GM18502 (cell line): Measurements from ENCODE around the gene IL17RD.

Source experiments
- ATAC-seq: cut with Tn5 transposase; IDR thresholded peaks from one replicate; pipeline ENCODE4 v1.9.1; 2021; ENCODE audit warnings: mild to moderate bottlenecking; ENCODE audit not compliant: unreplicated experiment, poor library complexity

Gene IL17RD

DNA sequence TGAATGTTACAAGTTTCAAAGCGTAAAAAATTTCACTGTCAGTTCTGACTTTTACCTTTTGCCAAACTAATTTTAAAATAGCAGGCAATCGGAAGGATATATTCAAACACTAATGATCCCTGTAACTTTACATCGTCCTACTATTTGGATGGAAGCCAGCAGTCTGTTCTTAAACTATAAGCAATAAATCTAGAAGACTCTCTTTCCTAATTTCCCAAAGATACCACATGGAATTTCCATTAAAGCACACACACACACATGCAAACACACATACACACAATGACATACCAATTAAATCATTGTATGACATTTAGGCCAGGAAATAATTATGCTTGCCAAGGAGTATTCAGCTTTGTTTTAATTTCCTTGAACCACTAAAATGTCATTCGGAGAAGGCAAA is 32.0 kb downstream of the IL17RD start:
- ATAC-seq, result no peak

DNA sequence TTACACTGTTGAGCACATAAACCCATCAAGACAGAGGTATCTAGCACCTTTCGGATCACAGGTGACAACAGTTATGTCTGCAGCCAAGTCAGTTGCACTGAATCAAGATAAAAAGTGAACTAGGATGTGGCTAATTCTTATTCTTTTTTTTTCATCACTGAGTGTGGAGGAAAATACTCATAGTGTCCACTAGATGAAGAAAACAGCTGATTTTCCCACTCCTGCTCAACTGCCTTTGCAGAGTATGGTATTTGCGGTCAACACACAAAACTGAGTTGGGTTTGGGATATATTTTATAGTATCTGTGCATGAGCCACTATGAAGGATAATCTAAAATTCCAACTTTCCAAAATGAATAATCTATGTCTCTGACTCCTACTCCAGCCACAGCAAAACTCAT is 32.5 kb downstream of the IL17RD start:
- ATAC-seq, result no peak

DNA sequence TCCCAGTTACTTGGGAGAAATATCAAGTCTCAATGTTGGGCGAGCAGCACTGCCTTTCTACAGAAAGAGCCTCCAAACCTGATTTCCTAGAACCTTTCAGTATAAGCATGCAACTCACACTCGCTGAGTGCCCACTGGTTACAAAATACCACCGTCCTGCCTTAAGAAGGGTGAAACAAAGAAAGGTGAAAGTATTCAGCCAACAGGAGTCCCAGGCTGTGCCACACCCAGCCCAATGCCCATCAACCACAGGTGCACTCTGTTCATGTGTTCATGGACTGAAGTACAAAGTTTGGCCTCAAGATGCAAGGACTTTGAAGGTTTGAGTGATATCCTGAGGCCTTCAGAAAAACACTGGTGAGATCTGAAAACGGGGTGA is 34.0 kb downstream of the IL17RD start:
- no peak for ATAC-seq

DNA sequence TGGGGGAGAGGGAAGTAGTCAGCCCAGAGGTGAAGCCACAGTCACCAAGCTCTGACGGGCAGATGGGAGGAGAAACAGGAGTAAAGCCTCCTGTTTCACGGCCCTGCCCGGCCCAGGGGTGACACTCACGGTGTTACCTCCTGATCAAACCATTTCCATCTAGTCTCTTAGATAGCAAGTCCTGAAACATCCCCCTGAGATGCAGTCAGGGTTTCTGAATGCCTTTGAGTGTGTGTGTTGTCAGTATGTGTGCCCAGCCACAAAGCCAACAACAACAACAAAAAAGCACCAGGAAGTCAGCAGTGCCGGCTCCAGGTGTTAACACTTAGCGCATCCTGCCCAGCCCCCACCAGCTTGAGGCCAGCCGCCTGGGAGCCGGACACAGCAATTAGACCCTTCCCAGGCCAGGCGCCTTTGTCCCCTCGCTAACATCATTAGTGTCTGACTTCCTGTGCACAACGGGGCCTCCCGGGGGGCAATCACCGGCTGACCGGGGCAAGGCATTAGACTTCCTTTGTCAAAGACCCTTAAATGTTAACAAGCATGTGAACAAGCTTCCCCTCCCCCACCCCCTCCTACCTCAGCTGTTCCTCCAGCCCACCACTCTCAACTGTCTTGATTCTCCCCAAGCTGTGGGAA is 34.5 kb downstream of the IL17RD start:
- ATAC-seq, result no peak

DNA sequence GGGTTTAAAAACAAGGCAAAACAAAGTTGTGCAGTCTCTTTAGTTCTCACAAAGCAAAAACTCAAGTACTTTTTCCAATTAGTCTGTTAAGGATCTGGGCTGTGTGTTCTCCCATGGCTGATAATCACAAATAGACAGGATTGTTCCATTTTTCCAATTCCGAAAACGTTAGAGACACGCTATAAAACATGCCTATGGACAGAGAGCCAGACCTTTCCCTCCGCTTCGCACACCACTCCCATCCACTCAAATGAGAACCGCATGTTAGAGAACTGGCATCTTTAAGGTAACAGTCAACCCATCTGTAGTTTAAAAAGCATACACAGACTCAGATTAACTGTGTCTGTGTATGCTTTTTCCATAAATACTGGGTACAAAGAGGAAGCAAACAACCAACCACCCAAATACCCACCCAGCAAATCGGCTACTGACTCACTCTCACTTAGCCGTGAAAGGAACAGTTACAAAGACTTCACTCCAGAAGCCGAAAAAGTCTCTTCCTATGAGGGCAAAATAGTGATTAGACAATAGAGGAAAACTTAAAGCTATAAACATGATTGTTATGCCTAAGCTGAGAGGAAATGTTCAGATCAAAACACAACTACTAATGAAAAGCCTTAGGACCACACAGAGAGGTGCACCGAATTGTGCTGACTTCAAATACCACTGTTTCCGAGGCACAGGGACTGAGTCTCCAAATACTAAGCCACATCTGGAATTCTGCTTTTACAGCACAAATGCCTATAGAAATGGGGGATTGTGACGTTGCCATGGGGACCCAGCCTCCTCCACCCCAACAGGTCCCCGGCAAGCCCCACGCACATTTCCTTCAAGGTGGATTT is 36.1 kb downstream of the IL17RD start:
- ATAC-seq, result no peak

DNA sequence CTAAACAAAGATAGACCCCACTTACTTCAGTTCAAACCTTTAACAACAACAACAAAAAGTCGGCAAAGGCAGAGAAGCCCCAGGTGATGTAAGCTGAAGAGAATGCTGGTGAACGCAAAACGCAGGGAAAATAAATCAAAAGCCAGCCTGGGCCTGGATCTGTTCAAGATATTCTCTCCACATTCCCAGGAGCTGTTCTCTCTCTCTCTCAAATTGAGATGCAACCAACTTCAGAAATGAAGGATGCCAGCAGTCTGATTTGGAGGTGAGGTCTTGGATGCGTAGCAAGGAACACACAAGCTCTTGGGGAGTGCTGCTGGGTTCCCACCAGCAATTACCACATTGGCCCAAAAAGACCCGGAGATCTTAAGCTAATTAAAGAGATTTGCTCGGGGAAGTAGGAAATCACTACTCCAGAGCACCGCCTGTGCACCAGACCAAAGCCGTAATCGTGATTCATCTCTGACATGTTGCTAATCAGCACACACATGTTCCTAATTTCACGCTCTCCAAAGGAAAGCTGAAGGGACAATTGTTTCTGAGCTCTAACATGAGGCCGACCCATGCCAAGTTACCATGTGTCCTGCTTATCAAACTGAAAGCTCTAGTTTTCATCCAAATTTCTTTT is 37.1 kb downstream of the IL17RD start:
- no peak for ATAC-seq

DNA sequence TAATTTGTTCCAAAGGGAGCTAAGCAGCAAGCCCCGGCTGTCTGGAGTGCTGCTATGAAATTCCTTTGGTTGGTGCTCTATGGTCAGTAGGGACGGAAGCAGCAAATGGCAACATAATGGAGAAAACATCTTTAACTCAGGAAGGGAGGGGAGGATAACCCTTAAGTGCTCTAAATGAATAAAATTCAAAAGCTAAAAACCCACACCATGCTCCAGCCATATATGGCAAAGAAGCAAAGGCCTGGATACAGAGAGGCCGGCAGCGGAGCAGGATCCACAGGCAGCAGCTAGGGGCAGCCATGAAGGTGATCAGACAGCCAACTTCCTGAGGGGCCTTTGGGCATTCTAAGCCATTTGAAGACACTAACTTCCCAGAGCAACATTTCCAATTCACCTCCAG is 38.9 kb downstream of the IL17RD start:
- no peak for ATAC-seq

DNA sequence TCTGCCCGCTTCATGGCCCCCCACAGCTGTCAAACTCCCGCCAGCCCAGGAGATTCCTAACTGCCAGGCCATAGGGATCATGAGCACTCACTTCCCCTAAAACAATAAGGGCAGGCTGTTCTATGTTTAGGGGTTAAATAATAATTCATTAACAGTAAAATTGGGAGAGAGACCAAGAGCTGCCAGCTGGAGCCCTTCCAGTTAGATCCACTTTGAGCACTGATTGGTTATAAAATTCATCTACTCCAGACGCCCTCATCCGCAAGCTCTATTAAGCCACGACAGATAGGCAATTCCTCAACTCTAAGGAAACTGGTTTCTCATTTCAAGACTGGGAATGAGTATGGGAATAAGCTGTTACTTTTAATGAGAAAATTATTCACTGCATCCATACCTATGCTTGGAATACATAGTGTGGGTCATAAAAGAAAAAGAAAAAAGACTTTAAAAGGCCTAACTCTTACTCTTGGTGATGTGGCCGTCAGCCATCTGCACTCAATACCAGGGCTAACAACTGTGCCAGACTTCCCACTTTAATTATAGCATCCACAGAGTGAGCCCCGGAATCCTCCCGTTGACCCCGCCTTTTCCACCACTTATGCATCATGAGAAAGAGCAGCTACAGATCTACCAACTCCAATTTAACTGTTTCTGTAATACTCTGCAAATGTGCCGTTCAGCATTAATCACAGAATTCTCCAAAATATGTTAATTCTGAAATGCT is 44.5 kb downstream of the IL17RD start:
- no peak for ATAC-seq

DNA sequence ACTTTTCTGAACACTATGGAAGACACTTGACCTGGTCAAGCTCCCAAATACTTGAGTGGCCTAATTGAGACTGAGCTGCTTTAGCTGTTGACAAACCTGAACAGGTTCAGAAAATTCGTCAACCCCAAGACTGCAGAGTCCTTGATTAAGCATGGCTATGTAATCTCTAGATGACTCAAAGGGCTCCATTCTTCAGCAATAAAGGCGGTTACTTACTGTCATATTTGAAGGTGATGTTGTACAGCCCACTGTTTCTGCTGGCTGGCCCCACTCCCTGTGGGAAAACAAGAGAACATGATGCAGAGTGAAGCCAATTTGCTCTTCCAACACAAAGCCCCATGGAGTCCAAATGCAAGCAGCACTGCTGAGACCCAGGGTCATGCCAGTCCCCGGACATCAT is 45.1 kb downstream of the IL17RD start:
- ATAC-seq, result no peak

DNA sequence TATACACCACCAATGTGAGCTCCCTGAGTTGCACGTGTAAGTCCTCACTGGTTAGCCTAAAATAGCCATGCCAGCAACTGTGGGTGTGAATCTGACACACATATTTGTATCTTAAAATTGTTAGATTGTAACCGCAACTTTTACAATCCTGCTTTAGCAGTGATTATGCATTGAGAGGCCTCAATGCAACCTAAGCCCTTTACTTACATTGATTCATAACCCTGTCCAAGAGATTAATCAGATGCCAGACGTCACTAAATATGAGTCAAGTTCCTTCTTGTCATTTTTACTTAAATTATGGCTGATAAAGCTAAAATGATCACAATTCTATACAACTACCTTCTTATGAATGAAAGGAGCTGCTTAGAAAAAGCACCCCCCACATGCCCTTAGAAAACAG is 46.9 kb downstream of the IL17RD start:
- no peak for ATAC-seq

DNA sequence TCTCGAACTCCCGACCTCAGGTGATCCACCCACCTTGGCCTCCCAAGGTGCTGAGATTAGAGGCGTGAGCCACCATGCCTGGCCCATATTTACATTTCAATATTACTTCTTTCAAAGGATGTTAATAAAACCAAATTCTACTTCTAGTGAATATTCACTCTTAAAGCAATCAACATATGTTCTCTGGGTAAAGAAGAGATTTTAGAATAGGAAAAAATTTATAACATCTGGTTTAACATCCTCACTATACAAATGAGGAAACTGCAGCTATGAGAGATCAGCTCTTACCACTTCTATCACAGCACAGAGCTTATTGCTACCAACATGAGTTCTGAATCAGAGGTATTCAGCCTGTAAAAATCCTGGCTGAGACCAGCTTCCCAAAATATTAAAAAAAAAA is 48.7 kb downstream of the IL17RD start:
- no peak for ATAC-seq

DNA sequence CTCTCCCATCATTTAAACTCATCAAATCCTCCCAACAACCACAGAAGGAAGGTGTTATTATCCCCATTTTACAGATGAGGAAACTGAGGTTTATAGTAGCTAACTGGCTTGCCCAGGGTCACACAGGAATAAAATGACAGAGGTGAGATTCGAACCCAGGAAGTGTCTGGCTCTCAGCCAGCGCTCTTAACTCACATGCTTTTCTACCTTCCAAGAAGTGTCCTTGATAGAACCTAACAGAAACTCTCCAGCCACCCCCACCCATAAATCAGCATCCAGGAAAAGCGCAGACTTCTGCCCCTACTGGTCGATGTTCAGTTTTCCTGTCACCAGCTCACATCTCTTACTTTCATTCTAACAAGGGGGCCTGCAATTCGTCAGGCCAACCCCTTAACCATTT is 52.9 kb downstream of the IL17RD start:
- ATAC-seq, result no peak

DNA sequence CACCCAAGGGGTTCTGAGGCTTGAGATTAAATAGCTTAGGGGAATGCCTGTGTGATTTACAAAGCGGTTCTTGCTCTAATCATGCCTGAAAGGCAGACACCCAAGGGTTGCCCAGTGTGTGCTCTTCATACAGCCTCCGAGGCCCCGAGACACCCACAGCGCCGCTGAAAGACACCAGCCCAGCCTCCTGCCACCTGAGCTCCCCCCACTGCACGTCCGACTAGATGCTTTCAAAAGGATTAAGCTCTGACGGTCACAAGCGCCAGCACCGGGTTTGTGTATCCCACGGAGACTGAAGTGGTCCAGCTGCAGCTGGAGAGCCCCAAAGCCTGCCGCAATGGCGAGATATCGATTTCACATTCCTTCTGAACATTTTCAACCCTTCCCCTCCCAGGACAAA is 54.4 kb downstream of the IL17RD start:
- ATAC-seq, result no peak

DNA sequence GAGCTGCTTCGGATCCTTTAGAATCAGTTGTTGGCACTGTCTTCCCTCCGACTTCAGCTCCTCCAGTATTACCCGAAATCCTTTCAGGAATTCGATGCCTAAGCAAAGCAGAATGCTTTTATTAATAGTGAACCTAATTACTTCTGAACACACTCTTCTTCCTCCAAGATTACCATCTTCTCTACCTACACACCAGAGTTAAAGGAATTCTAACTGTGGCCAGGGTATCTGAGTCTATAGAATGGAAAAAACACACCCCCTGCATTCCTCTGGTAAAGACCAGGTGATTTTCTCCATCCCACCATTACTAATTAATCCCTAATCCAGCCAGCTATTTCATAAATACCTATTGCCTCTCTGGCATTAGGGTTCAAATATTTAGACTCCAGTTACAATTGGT is 54.9 kb downstream of the IL17RD start:
- ATAC-seq, result no peak

DNA sequence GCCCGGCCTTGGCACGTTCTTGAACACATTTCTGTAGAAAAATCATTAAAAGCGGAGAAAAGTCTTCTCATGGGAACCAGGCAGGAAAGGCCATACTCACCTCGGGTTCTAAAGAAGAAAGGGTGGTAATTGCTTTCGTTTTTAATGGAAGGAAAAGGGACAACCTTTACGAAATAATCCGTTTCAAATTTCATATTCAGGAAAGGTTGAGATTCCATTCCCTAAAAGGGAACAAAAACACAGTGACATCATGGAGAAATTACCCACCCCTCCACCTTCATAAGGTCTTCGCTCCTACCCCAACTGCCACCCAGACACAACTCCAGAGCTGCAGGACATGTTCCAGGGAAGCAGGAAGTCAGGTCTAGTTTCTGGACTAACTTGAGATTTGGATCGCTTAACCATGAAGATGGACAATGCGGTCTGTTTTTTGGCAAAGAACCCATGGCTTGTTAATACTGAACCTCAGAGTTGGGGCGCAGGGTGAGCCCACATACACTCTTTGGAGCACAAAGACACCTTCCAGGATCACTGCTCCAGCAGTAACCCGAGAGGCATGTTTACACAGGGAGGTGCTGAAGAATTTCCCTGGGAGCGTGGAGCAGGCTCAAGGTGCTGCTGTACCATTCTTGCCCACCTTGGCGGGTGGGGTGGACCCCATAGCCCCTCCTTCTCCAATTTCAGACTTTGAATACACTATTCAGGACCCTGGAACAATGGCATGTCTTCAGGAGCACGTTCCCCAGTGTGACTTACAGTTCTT is 55.5 kb downstream of the IL17RD start:
- ATAC-seq, result no peak

DNA sequence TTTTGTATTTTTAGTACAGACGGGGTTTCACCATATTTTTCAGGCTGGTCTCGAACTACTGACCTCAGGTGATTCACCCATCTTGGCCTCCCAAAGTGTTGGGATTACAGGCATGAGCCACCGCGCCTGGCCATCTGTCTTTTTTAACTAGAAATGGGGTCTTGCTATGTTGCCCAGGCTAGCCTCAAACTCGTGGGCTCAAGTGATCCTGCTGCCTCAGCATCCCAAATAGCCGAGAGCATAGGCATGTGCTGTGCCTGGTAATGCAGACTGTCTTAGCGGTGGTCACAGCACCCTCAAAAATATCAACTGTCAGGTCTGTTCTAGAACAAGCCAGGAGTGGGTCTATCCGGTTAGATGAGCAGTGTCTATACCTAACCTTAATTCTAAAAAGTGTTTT is 56.5 kb downstream of the IL17RD start:
- no peak for ATAC-seq

DNA sequence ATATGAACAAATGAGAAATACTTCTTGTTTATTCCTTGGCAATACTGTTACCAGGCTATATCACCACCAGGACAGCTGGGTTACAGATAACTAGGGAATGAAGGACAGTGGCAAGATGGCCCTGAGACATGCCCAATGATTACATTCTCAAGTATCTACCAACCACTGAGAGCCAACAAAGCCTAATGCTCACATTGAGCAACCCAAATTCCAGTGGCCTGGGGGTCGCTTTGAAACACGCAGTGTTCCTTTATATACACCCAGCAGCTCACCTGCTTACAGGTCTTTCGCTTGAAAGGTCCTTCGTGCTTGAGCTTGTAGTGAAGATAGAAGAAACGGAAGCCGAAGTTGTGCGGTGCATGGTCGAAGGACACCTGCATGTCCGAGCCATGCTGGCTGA is 59.6 kb downstream of the IL17RD start:
- no peak for ATAC-seq

DNA sequence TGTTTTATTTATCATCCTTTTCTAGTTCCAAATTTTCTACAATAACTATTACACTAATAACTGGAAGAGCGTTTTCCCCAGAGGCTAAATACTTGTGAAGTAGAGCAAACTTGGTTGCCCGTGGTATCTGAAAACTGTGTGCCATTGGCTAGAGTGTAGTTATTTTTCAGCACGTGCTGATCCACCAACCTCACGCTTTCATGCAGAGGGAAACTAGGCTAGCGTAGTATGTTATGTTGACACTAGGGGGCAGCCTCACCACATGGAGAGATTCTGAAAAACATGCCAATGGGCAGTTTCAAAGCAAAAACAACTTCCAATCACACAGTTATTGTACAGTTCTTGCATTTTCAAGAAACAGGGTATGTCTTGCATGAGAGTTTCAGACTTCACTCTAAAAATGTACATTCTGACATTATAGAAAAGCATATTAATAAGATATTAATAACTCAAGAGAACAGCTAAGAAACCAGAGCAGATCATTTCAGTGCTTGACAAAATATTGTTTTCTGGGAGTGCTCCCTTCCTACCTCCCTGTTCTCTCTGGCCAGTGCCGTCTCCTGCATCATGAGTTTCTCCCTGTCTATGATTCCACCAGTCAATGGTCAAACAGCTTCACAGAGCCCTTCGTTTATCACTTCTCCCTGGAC is 65.0 kb downstream of the IL17RD start:
- ATAC-seq, result no peak

DNA sequence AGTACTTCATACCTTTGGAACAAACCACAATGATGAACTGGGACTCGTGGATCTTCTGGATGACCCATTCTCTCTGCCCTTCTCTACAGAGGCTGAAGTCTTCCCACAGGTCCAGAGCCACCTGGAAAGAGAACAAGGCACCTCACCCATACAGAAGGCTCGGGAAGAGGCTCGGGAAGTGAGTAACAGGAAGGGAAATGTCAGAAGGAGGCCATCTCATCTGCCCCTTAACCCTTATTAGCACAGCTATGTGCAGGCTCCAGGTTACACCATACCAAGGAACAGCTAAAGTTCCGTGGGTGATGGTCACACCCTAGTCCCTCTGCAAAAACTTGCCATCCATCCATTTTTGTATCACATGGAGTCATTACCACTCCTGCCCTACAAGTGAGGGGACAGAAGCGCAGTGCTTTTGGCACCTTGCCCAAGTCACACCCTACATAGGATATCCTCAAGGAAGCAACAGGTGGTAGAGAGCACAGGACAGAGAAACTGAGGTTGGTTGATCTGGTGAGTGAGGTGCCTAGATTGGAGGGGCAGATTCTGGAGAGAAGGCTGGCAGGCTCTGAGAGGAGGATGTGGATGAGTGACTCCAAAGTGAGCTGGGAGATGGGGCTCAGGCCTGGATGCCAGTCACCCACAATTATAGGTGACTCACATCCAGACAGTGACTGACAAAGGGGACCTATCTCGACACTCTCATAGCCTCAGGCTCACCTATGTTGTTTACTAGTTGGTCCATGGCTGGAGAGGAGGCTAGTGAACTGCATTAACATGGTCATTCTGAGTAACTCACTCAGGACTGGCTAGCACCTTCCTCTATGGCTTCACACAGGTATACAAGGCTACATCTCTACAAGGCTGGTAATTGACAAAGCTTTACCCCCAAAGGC is 66.5 kb downstream of the IL17RD start:
- no peak for ATAC-seq
